Mesenteric fat pad (tissue), 1 donor: ENCODE measurements around the gene WNT9A. TPM values are rescaled to one million over a fixed set of nuclear protein-coding genes. Genes with fewer than 3 reads are reported as not detected.

Experiments
- DNase-seq: peaks from one replicate; pipeline ENCODE4 v3.0.0-alpha.2; 2020; ENCODE audit warnings: low spot score
- total RNA-seq: library from RNA; stranded (reverse); fragmentation: NEBNext Ultra II Directional; extraction: Animal tissue kit (Norgen Biotek cat#: 25700); gene quantifications from one replicate; pipeline ENCODE4 v1.2.1, GENCODE V29; 2021
- donor health status: DM: yes; HTN: yes; CAD: no.

The WNT9A gene
- total RNA-seq, 1 donor from 2014 or later, result 1.3 TPM

GRCh38 chr1:227925582-227926198 is 22.0 kb downstream of the WNT9A start:
- no peak for DNase-seq

- DNase-seq, result no peak
Measured at GRCh38 chr1:227924833-227925574, 22.7 kb downstream of the WNT9A start.

GRCh38 chr1:227924168-227924832 is 23.4 kb downstream of the WNT9A start:
- no peak for DNase-seq

GRCh38 chr1:227923353-227924167 is 24.2 kb downstream of the WNT9A start:
- DNase-seq, result no peak

GRCh38 chr1:227922501-227923352 is 25.0 kb downstream of the WNT9A start:
- no peak for DNase-seq

GRCh38 chr1:227921461-227922185 is 26.1 kb downstream of the WNT9A start:
- DNase-seq, result no peak

- no peak for DNase-seq
Measured at GRCh38 chr1:227920896-227921295, 26.8 kb downstream of the WNT9A start.

- DNase-seq, result no peak
Measured at GRCh38 chr1:227920426-227920825, 27.3 kb downstream of the WNT9A start.

- DNase-seq, result no peak
Measured at GRCh38 chr1:227919906-227920305, 27.8 kb downstream of the WNT9A start.

GRCh38 chr1:227918736-227919135 is 29.0 kb downstream of the WNT9A start:
- no peak for DNase-seq

GRCh38 chr1:227918083-227918700 is 29.5 kb downstream of the WNT9A start:
- no peak for DNase-seq

GRCh38 chr1:227917081-227917950 is 30.4 kb downstream of the WNT9A start:
- DNase-seq, result no peak

- DNase-seq, result no peak
Measured at GRCh38 chr1:227916655-227917054, 31.1 kb downstream of the WNT9A start.

- no peak for DNase-seq
Measured at GRCh38 chr1:227915564-227916553, 31.9 kb downstream of the WNT9A start.

- no peak for DNase-seq
Measured at GRCh38 chr1:227914801-227915563, 32.8 kb downstream of the WNT9A start.
